CD4-positive, alpha-beta T cell treated with Interleukin-4 for 1 hour (primary cell): Measurements from ENCODE around the gene TCFL5.
A peak's percentile ranks its signal among the peaks of the same experiment; 100 is the strongest.

Experiments used
- DNase-seq, 2 donors: peaks; one replicate each; pipeline ENCODE4 v3.0.0-alpha.2; 2020 to 2022

TCFL5 gene

DNA sequence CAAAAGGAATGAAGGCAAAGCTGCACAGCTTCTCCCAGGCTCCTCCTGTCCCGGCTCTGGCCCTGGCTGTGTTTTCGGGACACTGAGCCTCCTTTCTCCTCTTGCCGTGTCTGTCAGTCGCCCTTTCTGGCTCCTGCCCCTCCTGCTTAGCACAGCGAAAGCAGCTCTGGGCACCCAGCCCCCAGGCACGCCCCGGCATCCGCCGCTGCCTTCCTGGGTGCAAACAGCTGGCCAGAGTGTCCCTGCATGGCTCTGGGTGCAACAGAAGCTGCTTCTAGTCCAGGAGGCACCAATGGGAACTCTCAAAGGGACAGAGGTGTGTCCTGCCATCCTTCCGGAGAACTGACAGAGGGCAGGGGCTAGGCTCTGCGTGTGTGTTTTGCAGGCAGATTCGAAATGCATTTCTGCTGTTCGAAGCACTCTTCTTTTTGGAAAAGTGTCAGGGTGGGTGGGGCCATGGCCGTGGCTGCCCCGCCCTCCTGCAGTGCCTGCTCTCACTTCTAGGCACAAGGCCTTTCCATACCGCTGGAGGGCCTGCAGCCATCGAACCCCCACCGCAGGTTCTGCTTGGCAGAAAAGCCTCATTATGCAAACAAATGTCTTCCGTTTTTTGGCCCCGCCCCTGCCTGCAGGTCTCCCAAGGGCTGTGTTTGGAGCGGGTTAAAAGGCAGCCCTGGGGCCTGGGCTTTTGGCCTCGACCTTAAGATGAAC, 29.3 kb downstream of the TCFL5 start:
- peak; percentile 30 to 78 for DNase-seq

DNA sequence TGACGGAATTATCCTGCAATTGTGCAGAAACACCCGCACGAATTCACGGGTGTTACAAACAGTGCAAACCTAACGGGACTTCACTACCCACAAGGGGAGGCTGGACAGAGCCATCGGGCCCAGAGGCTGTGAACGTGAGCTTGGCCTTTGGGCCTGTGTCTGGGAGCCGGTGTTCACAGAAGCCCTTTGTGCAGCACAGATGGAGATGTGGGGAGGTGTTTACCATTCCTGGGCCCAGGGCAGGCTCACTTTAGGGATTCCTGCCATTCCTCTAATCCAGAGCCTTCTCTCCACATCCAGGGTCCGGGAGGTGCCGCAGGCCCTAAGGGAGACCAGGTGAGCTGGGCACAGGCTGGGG, 29.8 kb downstream of the TCFL5 start:
- DNase-seq = no peak

DNA sequence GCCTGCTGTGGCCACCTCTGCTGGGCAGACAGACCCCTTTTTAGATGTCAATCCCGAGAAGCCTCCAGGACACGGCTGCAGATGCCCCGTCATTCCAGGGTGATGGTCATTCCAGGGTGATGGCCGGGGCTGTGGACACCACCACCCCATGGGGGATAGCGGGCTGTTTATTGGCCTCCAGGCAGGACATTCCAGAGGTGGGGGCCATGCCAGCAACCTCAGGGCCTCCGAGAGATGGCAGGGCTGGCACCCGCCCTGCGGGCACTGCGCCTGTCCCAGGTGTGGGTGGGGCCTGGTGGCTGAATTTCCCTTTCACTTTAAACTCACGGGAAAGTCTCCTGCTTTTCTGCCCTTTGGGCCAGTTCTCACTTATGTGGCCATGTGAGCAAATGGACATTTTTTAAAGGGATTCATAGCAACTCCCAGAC, 30.2 kb downstream of the TCFL5 start:
- DNase-seq = no peak

DNA sequence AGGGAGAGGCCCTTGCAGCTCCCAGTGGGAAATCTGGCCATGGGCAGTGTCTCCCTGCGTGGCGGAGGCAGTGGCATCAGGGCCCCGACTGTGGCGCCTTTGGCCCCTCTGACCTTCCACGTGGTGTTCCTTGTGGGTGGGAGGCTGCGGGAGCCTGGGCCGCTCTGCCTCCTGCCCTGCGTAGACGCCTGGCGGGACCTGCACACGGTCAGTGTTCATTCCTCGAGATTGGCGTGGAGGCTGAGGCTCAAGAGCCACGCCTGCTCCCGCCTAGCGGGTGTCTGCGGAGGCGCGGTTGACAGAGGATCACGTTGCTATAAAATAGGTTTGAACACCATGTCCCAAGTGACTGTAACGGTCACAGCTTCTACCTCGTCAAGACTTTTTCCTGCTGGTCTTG, 30.8 kb downstream of the TCFL5 start:
- no peak for DNase-seq

DNA sequence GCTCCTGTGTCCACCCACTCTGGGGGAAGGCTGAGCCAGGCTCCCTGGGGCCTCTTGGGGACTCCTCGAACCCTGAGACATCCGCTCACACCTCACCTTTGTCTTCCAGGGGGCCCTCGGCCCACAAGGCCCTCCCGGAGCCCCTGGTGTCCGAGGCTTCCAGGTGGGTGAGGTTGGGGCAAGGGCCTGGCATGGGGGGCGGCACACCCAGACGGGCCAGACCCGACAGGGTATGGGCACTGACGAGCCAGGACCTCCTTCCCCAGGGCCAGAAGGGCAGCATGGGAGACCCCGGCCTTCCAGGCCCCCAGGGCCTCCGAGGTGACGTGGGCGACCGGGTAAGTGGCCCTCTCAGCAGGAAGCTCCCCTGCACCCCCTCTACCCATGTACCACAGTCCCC, 31.4 kb downstream of the TCFL5 start:
- DNase-seq = no peak

DNA sequence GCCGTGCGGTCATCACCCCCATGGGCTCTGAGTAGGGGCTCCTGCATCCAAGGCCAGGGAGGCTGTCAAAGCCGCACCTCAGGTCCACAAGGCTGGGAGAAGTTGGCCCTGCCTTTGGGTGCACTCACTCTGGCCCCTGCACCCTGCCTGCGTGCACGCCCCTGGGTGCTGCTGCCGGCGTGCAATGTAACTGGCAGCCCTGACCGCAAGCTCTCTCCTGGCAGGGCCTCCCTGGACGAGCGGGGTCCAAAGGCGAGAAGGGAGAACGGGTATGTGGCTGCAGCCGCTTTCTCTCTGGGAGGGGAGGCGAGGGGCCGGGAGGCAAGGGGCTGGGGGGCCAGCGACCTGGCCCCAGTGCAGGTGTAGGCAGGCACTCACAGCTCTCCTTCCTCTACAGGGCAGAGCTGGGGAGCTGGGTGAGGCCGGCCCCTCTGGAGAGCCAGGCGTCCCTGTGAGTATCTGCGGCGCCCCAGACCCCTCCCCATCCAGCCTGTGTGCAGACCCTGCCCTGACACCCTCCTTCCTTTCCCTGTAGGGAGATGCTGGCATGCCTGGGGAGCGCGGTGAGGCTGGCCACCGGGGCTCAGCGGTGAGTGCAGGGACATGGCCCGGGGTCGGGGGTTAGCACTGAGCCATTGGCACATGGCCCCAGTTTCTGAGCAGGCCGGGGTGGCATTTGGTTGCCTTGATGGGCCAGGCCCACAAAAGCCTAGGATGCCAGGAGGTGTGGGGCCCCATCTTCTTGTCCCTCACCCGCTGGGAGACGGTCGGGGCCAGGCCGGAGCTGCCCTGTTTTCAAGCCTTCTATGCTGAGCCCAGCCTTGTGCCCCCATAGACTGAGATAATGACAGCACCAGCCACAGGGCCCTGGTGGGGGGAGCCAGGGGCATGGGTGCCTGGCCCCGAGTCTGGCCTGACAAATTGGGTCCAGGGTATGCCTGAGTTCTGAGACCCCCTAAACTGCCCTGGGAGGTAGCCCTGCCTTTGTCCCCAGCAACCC, 32.1 kb downstream of the TCFL5 start:
- DNase-seq = no peak

DNA sequence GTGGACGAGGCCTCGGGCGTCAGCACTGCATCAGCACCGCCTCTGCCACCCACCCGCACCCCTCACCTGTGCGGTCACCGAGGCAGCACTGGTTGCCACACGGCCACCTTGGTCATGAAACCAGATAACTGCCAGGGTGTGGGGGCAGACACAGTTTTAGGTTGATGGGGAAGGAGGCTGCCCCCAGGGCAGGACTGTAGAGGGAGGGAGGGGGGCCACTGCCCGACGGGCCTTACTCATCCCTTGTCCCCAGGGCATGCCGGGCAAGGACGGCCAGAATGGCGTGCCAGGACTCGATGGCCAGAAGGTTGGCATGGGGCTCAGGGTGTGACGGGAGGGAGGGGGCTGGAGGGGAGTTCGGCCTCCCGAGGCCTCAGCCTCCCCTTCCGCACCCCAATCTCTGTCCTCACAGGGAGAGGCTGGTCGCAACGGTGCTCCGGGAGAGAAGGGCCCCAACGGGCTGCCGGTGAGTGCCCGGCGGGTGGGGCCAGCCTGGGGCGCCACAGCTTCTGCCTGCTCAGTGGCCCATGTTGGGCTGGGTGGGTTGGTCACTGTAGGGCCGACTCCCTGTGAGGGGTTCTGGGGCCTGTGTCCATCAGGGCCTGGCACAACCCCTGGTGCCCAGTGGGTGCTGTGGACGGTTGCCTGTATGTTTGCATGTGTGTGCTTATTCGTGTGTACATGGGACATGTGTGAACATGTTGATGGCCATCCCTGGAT, 33.0 kb downstream of the TCFL5 start:
- DNase-seq = no peak

DNA sequence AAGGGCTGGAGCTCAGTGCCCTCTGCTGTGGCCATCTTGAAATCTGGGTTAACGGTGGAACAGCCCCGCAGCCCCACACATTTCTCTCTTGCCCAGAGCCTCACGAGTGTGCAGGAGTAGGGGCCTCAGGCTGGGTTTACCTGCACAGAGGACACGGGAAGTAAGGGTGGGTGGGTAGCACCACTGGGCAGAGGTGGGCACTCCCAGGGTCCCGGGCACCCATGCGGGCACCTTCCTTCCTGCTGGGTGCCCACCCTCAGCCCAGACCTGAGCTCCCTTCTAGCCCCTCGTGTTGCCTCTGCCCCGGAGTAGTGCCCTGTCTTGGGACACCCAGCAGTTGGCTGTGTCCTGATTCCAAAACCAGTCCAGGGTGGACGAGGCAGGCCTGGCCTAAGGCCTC, 33.6 kb downstream of the TCFL5 start:
- DNase-seq = no peak

DNA sequence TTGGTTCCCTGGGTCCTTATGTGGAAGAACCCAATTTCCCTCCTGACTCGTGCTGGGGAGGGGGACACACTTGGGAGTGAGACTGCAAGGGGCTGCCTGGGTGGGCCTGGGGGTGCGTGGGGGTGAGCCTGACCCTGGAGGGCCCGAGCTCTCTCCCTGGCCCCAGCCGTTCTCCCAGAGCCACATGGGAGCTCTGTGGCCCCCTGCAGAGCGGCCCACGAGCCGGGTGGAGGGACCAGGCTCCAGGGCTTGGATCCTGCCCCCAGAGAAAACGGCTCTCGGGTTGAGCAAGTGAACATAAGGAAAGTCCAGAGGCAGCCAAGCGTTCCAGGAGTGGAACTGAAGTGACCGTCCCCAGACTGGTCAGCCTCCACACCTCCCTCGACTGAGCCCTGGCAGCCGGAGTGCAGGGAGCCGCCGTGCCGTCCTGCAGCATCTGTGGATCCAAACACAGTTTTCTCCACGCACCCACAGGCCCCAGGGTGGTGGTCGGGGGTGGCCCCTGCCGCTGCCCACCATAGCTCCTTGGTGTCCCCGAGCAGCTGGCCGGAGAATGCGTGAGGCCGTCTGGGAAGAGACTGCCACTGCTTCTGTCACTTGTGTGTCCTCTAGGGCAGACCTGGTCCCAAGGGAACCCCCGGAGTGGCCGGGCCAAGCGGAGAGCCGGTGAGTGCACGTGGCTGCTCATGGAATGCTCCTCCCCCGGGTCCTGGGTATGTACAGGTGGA, 34.1 kb downstream of the TCFL5 start:
- no peak for DNase-seq

DNA sequence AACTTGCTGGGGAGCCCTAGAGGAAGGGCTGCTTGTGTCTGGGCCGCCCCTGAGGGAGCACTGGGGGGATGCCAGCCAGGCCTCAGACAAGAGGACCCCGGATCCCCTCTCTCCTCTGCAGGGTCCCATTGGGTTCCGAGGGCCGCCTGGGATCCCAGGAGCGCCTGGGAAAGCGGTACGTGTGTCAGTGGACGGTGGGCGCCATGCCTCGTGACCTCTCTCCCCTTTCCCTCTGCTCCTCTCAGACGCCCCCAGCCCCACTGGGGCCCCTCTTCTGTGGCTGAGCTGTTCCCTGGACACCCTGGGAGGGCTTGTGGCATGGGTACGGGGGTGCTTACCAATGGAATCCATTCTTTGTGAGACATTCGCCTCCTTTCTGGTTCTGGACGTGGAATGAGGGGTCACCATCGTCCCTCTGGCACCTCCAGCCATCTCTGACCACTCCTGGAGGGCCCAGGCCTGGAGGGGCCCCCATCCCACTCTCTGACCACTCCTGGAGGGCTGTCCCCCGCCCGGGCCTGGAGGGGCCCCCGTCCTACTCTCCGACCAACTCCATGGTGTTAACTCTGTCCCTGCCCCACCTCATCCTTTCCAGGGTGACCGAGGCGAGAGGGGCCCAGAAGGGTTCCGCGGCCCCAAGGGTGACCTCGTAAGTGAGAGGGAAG, 34.8 kb downstream of the TCFL5 start:
- no peak for DNase-seq

DNA sequence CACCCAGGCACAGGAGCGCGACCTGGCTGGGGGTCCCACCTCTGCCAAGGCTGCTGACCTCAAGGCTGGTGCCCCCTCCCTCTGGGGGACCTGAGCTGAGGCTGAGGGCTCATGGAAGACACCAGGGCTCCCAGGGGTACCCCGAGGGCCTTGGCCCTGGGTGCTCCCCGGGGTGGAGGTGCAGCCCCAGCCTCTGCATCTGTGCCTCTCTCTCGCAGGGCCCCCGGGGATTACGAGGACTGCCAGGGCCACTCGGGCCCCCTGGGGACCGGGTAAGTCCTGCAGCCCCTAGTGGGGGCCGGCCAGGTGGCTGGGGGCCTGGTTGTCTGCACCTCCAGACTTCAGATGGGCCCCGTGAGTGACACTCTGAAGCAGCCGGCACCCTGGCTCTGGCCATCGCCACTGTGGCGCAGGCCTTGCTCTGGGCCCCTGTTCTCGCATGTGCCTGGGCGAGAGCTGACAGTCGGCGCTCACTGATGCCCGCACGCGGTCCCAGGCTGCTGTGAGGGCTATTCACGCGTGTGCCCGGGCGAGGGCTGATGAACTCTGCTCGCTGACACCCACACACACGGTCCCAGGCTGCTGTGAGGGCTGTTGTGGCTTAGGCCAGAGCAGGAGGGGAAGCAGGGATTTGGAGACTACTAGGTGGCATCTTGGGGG, 35.5 kb downstream of the TCFL5 start:
- no peak for DNase-seq

DNA sequence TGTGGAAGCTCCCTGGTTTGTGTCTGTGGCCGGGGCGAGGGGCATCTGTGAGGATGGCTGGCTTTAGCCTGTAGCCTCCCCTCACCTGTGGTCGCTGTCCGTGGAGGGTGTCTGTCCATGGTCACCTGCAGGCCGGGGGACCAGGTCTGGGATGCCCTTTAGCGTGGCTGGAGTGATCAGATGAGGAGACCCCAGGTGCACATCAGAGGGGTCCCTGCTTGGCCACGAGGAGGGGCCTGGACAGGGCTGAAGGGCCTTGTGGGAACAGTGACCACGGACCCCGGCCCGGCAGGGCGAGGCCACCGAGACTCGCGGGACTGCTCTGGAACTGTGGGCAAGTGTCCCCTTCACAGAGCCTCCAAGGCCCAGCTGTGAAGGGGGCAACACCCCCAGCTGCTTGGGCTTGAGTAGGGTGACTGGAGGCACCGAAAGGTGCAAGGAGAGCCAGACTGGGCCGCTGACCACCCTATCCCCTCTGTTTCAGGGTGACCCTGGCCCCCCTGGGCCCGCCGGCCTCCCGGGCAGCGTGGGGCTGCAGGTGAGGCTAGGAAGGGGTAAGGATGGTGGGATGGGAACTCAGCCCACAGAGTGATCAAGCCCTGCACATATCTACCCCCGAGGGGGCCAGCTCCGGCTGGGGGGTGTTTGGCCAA, 36.2 kb downstream of the TCFL5 start:
- DNase-seq = no peak

DNA sequence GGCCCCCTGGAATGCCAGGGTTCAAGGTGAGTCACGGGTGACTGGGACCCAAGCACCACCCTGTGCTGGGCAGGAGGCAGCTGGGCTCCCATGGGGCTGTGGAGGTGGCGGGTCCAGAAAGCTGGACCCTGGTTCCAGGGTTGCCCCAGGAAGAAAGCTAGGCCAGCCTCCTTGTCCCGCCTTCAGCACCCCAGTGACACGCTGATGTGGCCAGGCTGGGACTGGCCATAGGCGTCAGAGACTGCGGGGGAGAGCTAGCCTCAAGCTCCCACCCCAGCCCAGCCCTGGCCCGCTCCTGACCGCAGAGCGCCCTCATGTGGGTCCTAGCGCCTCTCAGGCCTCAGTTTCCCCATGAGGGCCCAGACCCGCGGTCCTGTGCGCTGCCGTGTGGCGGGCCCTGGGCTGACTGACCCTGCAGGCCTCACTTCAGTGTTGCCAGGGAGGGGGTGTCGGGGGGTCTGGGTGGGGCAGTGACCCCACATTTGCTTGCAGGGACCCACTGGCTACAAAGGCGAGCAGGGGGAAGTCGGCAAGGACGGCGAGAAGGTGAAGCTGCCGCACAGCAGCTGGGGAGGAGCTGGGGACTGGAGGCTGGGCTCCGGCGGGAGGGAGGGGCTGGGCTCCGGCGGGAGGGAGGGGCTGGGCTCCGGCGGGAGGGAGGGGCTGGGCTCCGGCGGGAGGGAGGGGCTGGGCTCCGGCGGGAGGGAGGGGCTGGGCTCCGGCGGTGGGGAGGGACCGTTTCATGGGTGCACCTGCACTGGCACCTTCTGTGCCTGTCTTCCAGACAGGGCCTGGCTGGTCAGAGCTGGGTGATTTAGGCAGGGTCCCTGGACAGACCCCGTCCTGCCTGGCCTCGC, 36.9 kb downstream of the TCFL5 start:
- DNase-seq = peak; percentile 70 to 71

DNA sequence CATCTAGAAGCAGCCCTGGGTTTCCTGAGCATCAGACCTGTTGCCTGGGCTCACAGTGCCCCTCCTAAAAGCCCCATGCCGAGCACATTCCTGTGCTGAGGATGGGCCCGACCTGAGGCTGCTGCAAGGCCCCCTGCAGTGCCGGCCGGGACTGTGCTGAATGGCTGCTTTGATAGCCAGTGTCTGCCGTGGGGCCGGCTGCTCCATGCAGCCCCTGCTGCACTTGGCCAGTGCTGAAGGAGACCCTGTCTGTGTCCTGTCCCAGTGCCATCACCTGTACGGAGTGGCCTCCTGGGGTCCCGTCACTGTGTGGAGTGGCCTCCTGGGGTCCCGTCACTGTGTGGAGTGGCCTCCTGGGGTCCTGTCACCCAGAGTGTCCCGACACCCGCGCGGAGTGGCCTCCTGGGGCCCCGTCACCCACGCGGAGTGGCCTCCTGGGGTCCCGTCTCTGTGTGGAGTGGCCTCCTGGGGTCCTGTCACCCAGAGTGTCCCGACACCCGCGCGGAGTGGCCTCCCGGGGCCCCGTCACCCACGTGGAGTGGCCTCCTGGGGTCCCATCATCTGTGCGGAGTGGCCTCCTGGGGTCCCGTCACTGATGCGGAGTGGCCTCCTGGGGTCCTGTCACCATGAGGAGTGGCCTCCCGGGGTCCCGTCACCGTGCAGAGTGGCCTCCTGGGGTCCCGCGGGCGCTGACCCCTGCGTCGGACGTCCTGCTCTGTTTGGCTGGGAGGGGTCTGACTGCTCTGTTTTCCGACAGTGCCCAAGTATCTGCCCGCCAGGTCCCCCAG, 37.7 kb downstream of the TCFL5 start:
- no peak for DNase-seq

DNA sequence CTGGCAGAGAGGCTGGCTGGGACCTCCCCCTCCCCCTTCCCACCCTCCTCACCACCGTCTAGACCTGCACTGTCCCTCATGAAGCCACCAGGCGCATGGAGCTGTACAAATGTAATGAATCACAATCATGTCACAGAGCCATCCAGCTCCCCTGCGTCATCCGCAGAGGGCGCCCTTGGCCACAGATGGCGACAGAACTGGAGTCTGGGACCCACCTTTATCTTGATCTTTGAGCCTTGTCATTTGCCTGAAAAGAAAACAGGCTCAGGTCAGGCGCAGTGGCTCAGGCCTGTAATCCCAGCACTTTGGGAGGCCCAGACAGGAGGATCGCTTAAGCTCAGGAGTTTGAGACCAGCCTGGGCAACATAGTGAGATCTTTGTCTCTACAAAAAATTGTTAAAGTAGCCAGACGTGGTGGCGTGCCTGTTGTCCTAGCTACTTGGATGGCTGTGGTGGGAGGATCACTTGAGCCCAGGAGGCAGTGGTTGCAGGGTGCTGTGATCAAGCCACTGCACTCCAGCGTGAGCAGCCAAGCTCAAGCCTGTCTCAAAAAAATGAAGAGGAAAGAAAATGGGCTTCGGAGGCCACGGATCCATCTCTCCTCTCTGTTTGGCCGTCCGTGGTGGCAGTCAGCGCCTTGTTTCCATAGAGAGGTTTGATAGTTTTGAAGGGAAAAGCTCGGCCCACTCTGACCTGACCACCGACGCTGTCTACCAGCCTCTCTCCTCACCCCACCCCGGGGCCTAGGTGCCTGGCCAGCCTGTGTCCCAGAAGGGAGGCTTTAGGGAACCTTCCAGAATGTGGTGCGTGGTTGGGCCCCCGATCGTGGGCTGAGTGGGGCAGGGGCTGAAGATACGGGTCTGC, 38.6 kb downstream of the TCFL5 start:
- peak; percentile 31 to 56 for DNase-seq

DNA sequence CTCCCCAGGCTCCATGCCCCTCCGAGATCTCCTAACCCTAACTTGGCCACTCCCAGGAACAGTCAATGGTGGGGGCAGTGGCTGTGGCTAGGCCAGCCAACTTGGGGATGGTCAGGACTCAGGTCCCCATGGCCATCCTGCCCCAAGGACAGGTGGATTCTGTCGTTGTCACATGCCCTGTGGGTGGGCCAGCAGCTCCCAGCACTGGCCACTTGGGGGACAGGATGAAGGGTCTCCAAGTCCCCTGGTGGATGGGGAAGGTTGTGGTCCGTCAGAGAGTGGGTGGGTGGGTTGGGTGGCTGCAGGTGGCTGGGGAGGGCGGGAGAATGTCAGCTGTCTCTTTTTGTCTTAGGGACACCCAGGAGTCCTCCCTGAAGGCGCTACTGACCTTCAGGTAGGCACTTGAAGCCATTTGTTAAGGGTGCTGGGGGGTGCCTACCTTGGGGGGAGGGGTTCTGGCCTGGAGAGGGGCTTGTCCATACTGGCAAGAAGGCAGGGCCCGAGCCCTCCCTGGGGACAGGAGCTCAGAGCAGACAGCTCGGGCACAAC, 39.3 kb downstream of the TCFL5 start:
- DNase-seq = no peak

DNA sequence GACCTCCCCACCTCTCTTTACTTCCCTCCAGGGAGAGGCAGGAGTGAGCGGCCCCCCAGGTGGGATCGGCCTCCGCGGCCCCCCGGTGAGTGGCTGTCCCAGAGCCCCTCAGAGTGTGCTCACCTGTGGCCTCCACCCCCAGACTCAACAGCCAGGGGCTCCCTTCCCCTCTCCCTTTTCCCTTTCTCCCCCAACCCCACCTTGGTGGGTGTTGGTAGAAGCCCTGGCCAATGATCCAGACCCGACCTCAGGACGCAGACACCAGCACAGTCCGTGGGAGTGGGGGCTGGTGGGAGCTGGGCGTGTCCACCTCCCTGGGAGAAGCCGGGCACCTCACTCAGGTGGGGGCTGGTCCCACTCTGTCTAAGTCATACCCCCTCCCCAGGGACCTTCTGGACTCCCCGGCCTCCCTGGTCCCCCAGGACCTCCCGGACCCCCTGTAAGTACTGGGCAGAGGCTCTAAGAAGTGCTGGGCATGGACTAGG, 39.9 kb downstream of the TCFL5 start:
- no peak for DNase-seq
